OCI-LY7 (cell line): ENCODE results near the gene NCBP1. TPM values are rescaled to one million over a fixed set of nuclear protein-coding genes. Genes with fewer than 3 reads are reported as not detected.
A peak's percentile ranks its signal among the peaks of the same experiment; 100 is the strongest.

Experiments
- BruUV-seq: library from RNA; stranded (reverse); fragments of 400-500 nt; replicated peaks from 2 replicates; lab custom pipeline; 2021; lab: Mats Ljungman, UMichigan
- CTCF ChIA-PET: fragments of 300-600 bp; sonication (Branson Sonifier 250); formaldehyde crosslinking; loops from one replicate; lab custom pipeline; 2022; ENCODE audit warnings: antibody characterized with exemption; ENCODE audit not compliant: unreplicated experiment; lab: Charles Lee
- POLR2A ChIA-PET: fragments of 300-600 bp; sonication (Branson Sonifier 250); formaldehyde crosslinking; loops from one replicate; lab custom pipeline; 2022; ENCODE audit warnings: antibody characterized with exemption; lab: Charles Lee
- DNase-seq: peaks from one replicate; pipeline ENCODE4 v3.0.0-alpha.2; 2015; ENCODE audit warnings: low spot score
- H2AFZ ChIP-seq: fragments of 200-600 bp; sonication (generic), shearing (Covaris generic); 2 replicates; pipeline ENCODE4 v1.6.1; 2014; ENCODE audit warnings: mild to moderate bottlenecking, antibody characterized with exemption, low read length, moderate library complexity
- H3K27ac ChIP-seq: fragments of 200-600 bp; sonication (generic); 2 replicates; pipeline ENCODE4 v1.5.1; 2014; ENCODE audit warnings: mixed run types, low read depth, mild to moderate bottlenecking, moderate library complexity, low read length, inconsistent platforms; ENCODE audit not compliant: poor library complexity, severe bottlenecking
- H3K36me3 ChIP-seq: fragments of 200-600 bp; sonication (generic); 2 replicates; pipeline ENCODE4 v1.6.1; 2014; ENCODE audit warnings: mild to moderate bottlenecking, antibody characterized with exemption, low read length, moderate library complexity, mixed read lengths; ENCODE audit not compliant: insufficient read depth
- H3K4me1 ChIP-seq: fragments of 200-600 bp; sonication (generic); 2 replicates; pipeline ENCODE4 v1.5.1; 2014; ENCODE audit warnings: mild to moderate bottlenecking, low read length; ENCODE audit not compliant: insufficient read depth, poor library complexity, severe bottlenecking
- H3K4me2 ChIP-seq: fragments of 200-600 bp; sonication (generic); 2 replicates; pipeline ENCODE4 v1.6.1; 2014; ENCODE audit warnings: mild to moderate bottlenecking, low read length
- H3K4me3 ChIP-seq: fragments of 200-600 bp; sonication (generic); 2 replicates; pipeline ENCODE4 v1.5.1; 2014; ENCODE audit warnings: mild to moderate bottlenecking, low read depth, low read length; ENCODE audit not compliant: poor library complexity, severe bottlenecking
- H3K79me2 ChIP-seq: fragments of 200-600 bp; sonication (generic); 2 replicates; pipeline ENCODE4 v1.6.1; 2016; ENCODE audit warnings: low read depth, mild to moderate bottlenecking, low read length, moderate library complexity, mixed read lengths; ENCODE audit not compliant: insufficient read depth
- H3K9me2 ChIP-seq: fragments of 200-600 bp; sonication (generic); 2 replicates; pipeline ENCODE4 v1.6.1; 2016; ENCODE audit warnings: mild to moderate bottlenecking, low read length, mixed read lengths; ENCODE audit not compliant: insufficient read depth
- H3K9me3 ChIP-seq: fragments of 200-600 bp; sonication (generic); 2 replicates; pipeline ENCODE4 v1.6.1; 2014; ENCODE audit warnings: mild to moderate bottlenecking, mixed run types, low read length, mixed read lengths
- H4K20me1 ChIP-seq: fragments of 200-600 bp; sonication (generic); 2 replicates; pipeline ENCODE4 v1.6.1; 2014; ENCODE audit warnings: mild to moderate bottlenecking, antibody characterized with exemption, low read length, moderate library complexity, mixed read lengths; ENCODE audit not compliant: insufficient read depth
- CTCF ChIP-seq: fragments of 200-600 bp; sonication (generic); conservative IDR thresholded peaks from 2 replicates; pipeline ENCODE4 v1.5.1; 2014; ENCODE audit warnings: mild to moderate bottlenecking, antibody characterized with exemption, low read length, moderate library complexity, mixed read lengths
- EZH2phosphoT487 ChIP-seq: fragments of 200-600 bp; sonication (generic); IDR thresholded peaks from 2 replicates; pipeline ENCODE4 v1.6.1; 2018; ENCODE audit warnings: low read depth, borderline replicate concordance, mild to moderate bottlenecking, mixed run types, antibody characterized with exemption, low read length, moderate library complexity, mixed read lengths
- intact Hi-C: fragments of 100-400 bp; cut with micrococcal nuclease; formaldehyde crosslinking; loops from one replicate; pipeline ENCODE4 v1.10.0; 2022; ENCODE audit not compliant: unreplicated experiment
- total RNA-seq, 2 experiments: library from RNA; depleted of rRNA in 1 of 2; stranded (reverse); fragments of >200 nt in 1 of 2; shearing (Covaris generic) in 1 of 2; gene quantifications; 2 replicates each; pipeline ENCODE4 v1.2.3, GENCODE V29; 2014 to 2022

NCBP1 gene
- total RNA-seq, 2 experiments from 2014 or later: 37.8 to 54.7 TPM

GRCh38 chr9:97598461-97599288 lies 34.9 kb upstream of the NCBP1 start:
- ChIA-PET CTCF (interaction anchor here (0.7 to 1.2 kb wide), 3 partner anchors 31 to 742 kb away, joined by 3 to 6 read pairs (median 3); no protein-coding TSS in a partner anchor), POLR2A (interaction anchor here (1.1 kb wide), 1 partner anchor 35 kb away, joined by 4 read pairs; the partner anchor contains the start of genes NCBP1 and TSTD2)
- H3K9me2 ChIP-seq: no peaks in the 10 kb centered on the region
- no peak for TF ChIP-seq EZH2phosphoT487
- peak; percentile 92 for TF ChIP-seq CTCF
- H3K79me2 ChIP-seq: no peaks in the 10 kb centered on the region
- H3K27ac ChIP-seq: no peak overlapping the region
- DNase-seq: peak; percentile 84
- peaks cover 42% of the 10 kb centered on the region for H3K36me3 ChIP-seq
- intact Hi-C loops: loop anchor here (1.0 to 5.0 kb wide), 4 partner anchors 130 to 741 kb away; partner anchors contain the start of gene TDRD7
- no peaks in the 10 kb centered on the region for H3K9me3 ChIP-seq
- H3K4me1 ChIP-seq: peaks cover 8% of the 10 kb centered on the region
- H4K20me1 ChIP-seq: no peaks in the 10 kb centered on the region
- H2AFZ ChIP-seq: peak overlapping the region; percentile 67; the same call in 1 of the 2 replicates
- BruUV-seq: no TSS peak
- H3K4me3 ChIP-seq: no peak overlapping the region
- H3K4me2 ChIP-seq: peak overlapping the region; percentile 41

- Histone ChIP-seq H3K4me2 (no peak overlapping the region), H3K4me1 (peaks cover 4% of the 10 kb centered on the region), H3K79me2 (no peaks in the 10 kb centered on the region), H3K9me2 (no peaks in the 10 kb centered on the region), H3K36me3 (peaks cover 49% of the 10 kb centered on the region), H2AFZ (no peak overlapping the region), H4K20me1 (no peaks in the 10 kb centered on the region), H3K9me3 (no peaks in the 10 kb centered on the region), H3K4me3 (no peak overlapping the region), H3K27ac (no peak overlapping the region)
- intact Hi-C loops: loop anchor here (2.0 to 5.0 kb wide), 3 partner anchors 131 to 742 kb away; partner anchors contain the start of gene TDRD7
- BruUV-seq: no TSS peak
- POLR2A ChIA-PET: interaction anchor here (1.1 kb wide), 1 partner anchor 34 kb away, joined by 4 read pairs; the partner anchor contains the start of genes NCBP1 and TSTD2
- no peak for TF ChIP-seq CTCF
- no peak for TF ChIP-seq EZH2phosphoT487
- no peak for DNase-seq
- CTCF ChIA-PET: interaction anchor here (0.7 kb wide), 1 partner anchor 743 kb away, joined by 3 read pairs; no protein-coding TSS in a partner anchor
These were observed 34.2 kb upstream of the NCBP1 start for GRCh38 chr9:97599314-97599846.
